ENCODE results near the gene TMEM161A. TPM values are rescaled to one million over a fixed set of nuclear protein-coding genes. Genes with fewer than 3 reads are reported as not detected.
A peak's percentile ranks its signal among the peaks of the same experiment; 100 is the strongest.

TMEM161A gene
- total and polyA plus RNA-seq, 2 of the 13 experiments (the other 11 are each of a cell fraction or from before 2014, with no cell fraction given) = 25.9 to 31.4 TPM

- TF ChIP-seq ZNF687 (CRISPR knock-in tag; IDR thresholded peaks at IDR 0.05) (peak; percentile 78), HES4 (CRISPR knock-in tag; IDR thresholded peaks at IDR 0.05; ENCODE audit: borderline replicate concordance) (0 out of 2 replicates have a peak, but pooled peaks have one; percentile 32), POLR2G (IDR thresholded peaks at IDR 0.05; ENCODE audit: low read depth, low read length) (peak; percentile 65), SP5 (CRISPR knock-in tag; IDR thresholded peaks at IDR 0.05; ENCODE audit: borderline replicate concordance, low read depth) (peak; percentile 36; the same call in 1 of the 2 replicates), TRIM24 (CRISPR knock-in tag; IDR thresholded peaks at IDR 0.05) (no peak), PATZ1 (CRISPR knock-in tag; IDR thresholded peaks at IDR 0.05) (peak; percentile 30; the same call in 1 of the 2 replicates), PLSCR1 (CRISPR knock-in tag; IDR thresholded peaks at IDR 0.05; ENCODE audit: borderline replicate concordance) (no peak), NRL (CRISPR knock-in tag; IDR thresholded peaks at IDR 0.05; ENCODE audit: borderline replicate concordance) (peak; percentile 39; the same call in 1 of the 2 replicates), MAX (IDR thresholded peaks at IDR 0.05) (peak; percentile 60), ZFP62 (CRISPR knock-in tag; IDR thresholded peaks at IDR 0.05) (no peak), TBL1XR1 (IDR thresholded peaks at IDR 0.05; ENCODE audit: borderline replicate concordance, low read length, partially characterized antibody) (no peak), REPIN1 (CRISPR knock-in tag; IDR thresholded peaks at IDR 0.05; ENCODE audit: borderline replicate concordance, low read depth) (no peak), ZFY (CRISPR knock-in tag; IDR thresholded peaks at IDR 0.05) (peak; percentile 71), ZHX1 (CRISPR knock-in tag; IDR thresholded peaks at IDR 0.05; ENCODE audit: low read depth) (peak; percentile 59; the same call in 1 of the 2 replicates), ZNF674 (CRISPR knock-in tag; IDR thresholded peaks at IDR 0.05; ENCODE audit: low read depth) (no peak), PHF8 (CRISPR knock-in tag; IDR thresholded peaks at IDR 0.05) (peak; percentile 29; the same call in 1 of the 2 replicates), NR2C2 (CRISPR knock-in tag; IDR thresholded peaks at IDR 0.05; ENCODE audit: borderline replicate concordance) (peak; percentile 46; the same call in 1 of the 2 replicates)
Measured at GRCh38 chr19:19105365-19106055, 32.8 kb downstream of the TMEM161A start (continued).
